ENCODE data around the gene GAS6.

Gene GAS6

GRCh38 chr13:113774177-113775107, 89.4 kb downstream of the GAS6 start:
- TF ChIP-seq, protein P1, sequence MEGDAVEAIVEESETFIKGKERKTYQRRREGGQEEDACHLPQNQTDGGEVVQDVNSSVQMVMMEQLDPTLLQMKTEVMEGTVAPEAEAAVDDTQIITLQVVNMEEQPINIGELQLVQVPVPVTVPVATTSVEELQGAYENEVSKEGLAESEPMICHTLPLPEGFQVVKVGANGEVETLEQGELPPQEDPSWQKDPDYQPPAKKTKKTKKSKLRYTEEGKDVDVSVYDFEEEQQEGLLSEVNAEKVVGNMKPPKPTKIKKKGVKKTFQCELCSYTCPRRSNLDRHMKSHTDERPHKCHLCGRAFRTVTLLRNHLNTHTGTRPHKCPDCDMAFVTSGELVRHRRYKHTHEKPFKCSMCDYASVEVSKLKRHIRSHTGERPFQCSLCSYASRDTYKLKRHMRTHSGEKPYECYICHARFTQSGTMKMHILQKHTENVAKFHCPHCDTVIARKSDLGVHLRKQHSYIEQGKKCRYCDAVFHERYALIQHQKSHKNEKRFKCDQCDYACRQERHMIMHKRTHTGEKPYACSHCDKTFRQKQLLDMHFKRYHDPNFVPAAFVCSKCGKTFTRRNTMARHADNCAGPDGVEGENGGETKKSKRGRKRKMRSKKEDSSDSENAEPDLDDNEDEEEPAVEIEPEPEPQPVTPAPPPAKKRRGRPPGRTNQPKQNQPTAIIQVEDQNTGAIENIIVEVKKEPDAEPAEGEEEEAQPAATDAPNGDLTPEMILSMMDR (IDR thresholded peaks at IDR 0.05; ENCODE audit: borderline replicate concordance, control extremely low read depth, extremely low read depth, insufficient read depth, missing control alignments) = no peak
- no peak for DNase-seq (ENCODE audit: low spot score)
- in situ Hi-C loops (cut with MboI; ENCODE audit: low sequenced_read_pairs, unreplicated experiment) = no loop called here

- TF ChIP-seq, protein P1 (IDR thresholded peaks at IDR 0.05; ENCODE audit: borderline replicate concordance, control extremely low read depth, extremely low read depth, insufficient read depth, missing control alignments) = no peak
Measured at GRCh38 chr13:113771709-113772331, 92.1 kb downstream of the GAS6 start.

GRCh38 chr13:113770937-113771336, 92.9 kb downstream of the GAS6 start:
- TF ChIP-seq, protein P1 (IDR thresholded peaks at IDR 0.05; ENCODE audit: borderline replicate concordance, control extremely low read depth, extremely low read depth, insufficient read depth, missing control alignments) = no peak
- no peak for DNase-seq (ENCODE audit: low spot score)

More at GRCh38 chr13:113771709-113772331, 92.1 kb downstream of the GAS6 start:
- DNase-seq (ENCODE audit: low spot score) = no peak
- in situ Hi-C loops (cut with MboI; ENCODE audit: low sequenced_read_pairs, unreplicated experiment) = no loop called here

More at GRCh38 chr13:113770937-113771336, 92.9 kb downstream of the GAS6 start:
- in situ Hi-C loops (cut with MboI; ENCODE audit: low sequenced_read_pairs, unreplicated experiment) = no loop called here
